K562 (cell line): Measurements from ENCODE around the gene GNPAT. TPM values are rescaled to one million over a fixed set of nuclear protein-coding genes. Genes with fewer than 3 reads are reported as not detected.
A peak's percentile ranks its signal among the peaks of the same experiment; 100 is the strongest.

Experiments used
- DPF2 ChIP-seq: fragments of 450-650 bp; IDR thresholded peaks from 2 replicates; pipeline ENCODE4 v1.6.1; 2016
- MAZ ChIP-seq, 2 experiments: fragments of 450-650 bp in 1 of 2; sonication (generic) in 1 of 2; formaldehyde crosslinking; IDR thresholded peaks in 1 of 2; conservative IDR thresholded peaks in 1 of 2; 2 replicates each; pipeline versions ENCODE4 v1.4.0 to v1.5.0; 2020; ENCODE audit warnings: mild to moderate bottlenecking in 1 of 2, missing genetic modification reagents in 1 of 2
- RCOR1 ChIP-seq, 2 experiments: IDR thresholded peaks; 2 replicates each; pipeline ENCODE4 v1.6.1; 2012; ENCODE audit warnings: low read depth in 2 of 2, low read length in 2 of 2, borderline replicate concordance in 1 of 2, improper control_type of control experiment in 1 of 2
- SMC3 ChIP-seq: conservative IDR thresholded peaks from 2 replicates; pipeline ENCODE4 v1.6.1; 2011; ENCODE audit warnings: low read depth, low read length, improper control_type of control experiment; ENCODE audit not compliant: insufficient read depth
- SP1 ChIP-seq: sonication (generic); formaldehyde crosslinking; IDR thresholded peaks from 2 replicates; pipeline ENCODE4 v1.8.1; 2022; ENCODE audit warnings: mild to moderate bottlenecking, missing genetic modification reagents
- TOE1 ChIP-seq, 2 experiments: fragments of 450-650 bp in 1 of 2; sonication (generic) in 1 of 2; formaldehyde crosslinking in 1 of 2; IDR thresholded peaks; 2 replicates each; pipeline versions ENCODE4 v1.7.1 to v1.8.0; 2016 to 2022; ENCODE audit warnings: borderline replicate concordance in 2 of 2, mild to moderate bottlenecking in 2 of 2, antibody characterized with exemption in 1 of 2, inconsistent platforms in 1 of 2, low read depth in 1 of 2, missing genetic modification reagents in 1 of 2, moderate library complexity in 1 of 2
- ZNF699 ChIP-seq: fragments of 250-450 bp; sonication (Bioruptor Pico); IDR thresholded peaks from 2 replicates; pipeline ENCODE4 v1.8.0; 2021; ENCODE audit warnings: mild to moderate bottlenecking, moderate library complexity; ENCODE audit not compliant: insufficient replicate concordance
- polyA plus RNA-seq, 8 experiments: library from polyadenylated mRNA; depleted of rRNA in 4 of 8; stranded (reverse) in 5 of 8; unstranded in 3 of 8; fragments of >200 nt; fragmentation: Nextera tagmentation in 2 of 8; fragmentation: Illumina TruSeq in 1 of 8; extraction: Ambion mirVana in 2 of 8; extraction: Trizol in 1 of 8; gene quantifications; 2 replicates each; pipeline versions ENCODE4 v1.2.1 to v1.2.3, GENCODE V29; 2011 to 2014; ENCODE audit warnings: inconsistent platforms in 1 of 8, missing spikeins in 1 of 8
- total RNA-seq, 7 experiments: library from RNA; depleted of rRNA in 6 of 7; stranded (reverse); fragments of >200 nt in 6 of 7; fragmentation: Illumina TruSeq in 2 of 7; extraction: Trizol in 2 of 7; gene quantifications; 2 replicates each; pipeline versions ENCODE4 v1.2.1 to v1.2.3, GENCODE V29; 2011 to 2021; ENCODE audit warnings: low replicate concordance in 1 of 7
- TF ChIP-seq, protein P1 (sequence below): sonication (generic); formaldehyde crosslinking; IDR thresholded peaks from 2 replicates; pipeline ENCODE4 v1.8.1; 2023; ENCODE audit warnings: mild to moderate bottlenecking, missing genetic modification reagents, moderate library complexity
- TF ChIP-seq, protein P2 (sequence below), 2 experiments: fragments of 450-650 bp; formaldehyde crosslinking in 1 of 2; IDR thresholded peaks; 2 replicates each; pipeline versions ENCODE4 v1.4.0 to v1.6.1; 2014 to 2020; ENCODE audit warnings: mild to moderate bottlenecking in 2 of 2, borderline replicate concordance in 1 of 2, low read depth in 1 of 2
- TF ChIP-seq, protein P3 (sequence below), 2 experiments: fragments of 150-350 bp in 1 of 2; IDR thresholded peaks; 2 replicates each; pipeline ENCODE4 v1.6.1; 2012 to 2016; ENCODE audit warnings: low read depth in 2 of 2, low read length in 2 of 2, mild to moderate bottlenecking in 1 of 2, moderate library complexity in 1 of 2

The GNPAT gene
- total and polyA plus RNA-seq, 9 of the 15 experiments (the other 6 are each of a cell fraction or from before 2014, with no cell fraction given): 32.1 to 68.8 (median 50.7) TPM

DNA sequence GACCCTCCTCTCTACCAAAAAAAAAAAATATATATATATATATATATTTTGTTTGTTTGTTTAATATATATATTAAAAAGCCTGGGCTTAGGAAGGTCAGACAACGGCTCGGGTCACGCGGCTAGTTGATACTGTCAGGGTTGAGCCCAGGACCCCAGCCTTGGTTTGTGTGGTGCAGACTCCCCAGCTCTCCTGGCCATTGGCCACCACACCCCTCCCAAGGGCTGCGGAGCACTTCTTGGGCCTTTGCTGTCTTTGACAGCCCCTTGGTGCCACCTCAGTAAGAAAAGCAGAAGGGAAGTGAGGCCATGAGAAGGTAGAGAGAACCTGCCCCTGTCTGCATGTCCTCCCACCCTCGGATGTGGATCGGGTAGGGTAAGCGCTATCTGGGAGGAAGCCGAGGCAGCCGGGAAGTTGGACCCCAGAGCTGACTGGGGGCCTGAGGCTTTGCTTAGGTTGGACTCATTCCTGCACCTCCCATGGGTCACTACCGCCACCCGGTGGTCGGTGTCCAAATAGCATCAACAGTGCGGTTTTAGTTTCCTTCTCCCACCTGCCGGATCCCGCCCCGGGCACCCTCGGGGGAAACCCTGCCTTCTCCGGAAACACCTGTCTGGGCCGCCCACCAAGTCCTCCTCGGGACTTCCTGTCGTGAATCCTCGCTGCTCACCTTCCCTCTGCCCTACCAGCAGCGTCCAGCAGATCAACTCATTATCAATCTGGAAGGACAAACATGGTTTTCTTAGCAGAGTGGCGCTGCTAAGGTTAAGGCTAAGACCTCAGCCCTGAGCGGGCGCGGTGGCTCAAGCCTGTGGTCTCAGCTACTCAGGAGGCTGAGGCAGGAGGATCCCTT, 29.8 kb upstream of the GNPAT start (continued):
- TF ChIP-seq MAZ (CRISPR knock-in tag; conservative IDR thresholded peaks at IDR 0.05 in 1 of 2, IDR thresholded peaks at IDR 0.05 in 1 of 2) (peak; percentile 61 to 62; a peak in 3 of 4 replicates), SP1 (CRISPR knock-in tag) (peak; percentile 43; the same call in 1 of the 2 replicates), DPF2 (0 out of 2 replicates have a peak, but pooled peaks have one; percentile 14), SMC3 (peak; percentile 99), RCOR1 (IDR thresholded peaks at IDR 0.05; ENCODE audit: borderline replicate concordance in 1 of 2, low read depth in 2 of 2, low read length in 2 of 2) (peak in 1 of 2 experiments; percentile 48; a peak in 1 of 4 replicates), TOE1 (IDR thresholded peaks at IDR 0.05; ENCODE audit: borderline replicate concordance) (peak; percentile 41; the same call in 1 of the 2 replicates), TOE1 (CRISPR knock-in tag; IDR thresholded peaks at IDR 0.05; ENCODE audit: borderline replicate concordance, low read depth) (no peak), ZNF699 (CRISPR knock-in tag) (no peak)
- TF ChIP-seq, protein P1, sequence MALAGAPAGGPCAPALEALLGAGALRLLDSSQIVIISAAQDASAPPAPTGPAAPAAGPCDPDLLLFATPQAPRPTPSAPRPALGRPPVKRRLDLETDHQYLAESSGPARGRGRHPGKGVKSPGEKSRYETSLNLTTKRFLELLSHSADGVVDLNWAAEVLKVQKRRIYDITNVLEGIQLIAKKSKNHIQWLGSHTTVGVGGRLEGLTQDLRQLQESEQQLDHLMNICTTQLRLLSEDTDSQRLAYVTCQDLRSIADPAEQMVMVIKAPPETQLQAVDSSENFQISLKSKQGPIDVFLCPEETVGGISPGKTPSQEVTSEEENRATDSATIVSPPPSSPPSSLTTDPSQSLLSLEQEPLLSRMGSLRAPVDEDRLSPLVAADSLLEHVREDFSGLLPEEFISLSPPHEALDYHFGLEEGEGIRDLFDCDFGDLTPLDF (CRISPR knock-in tag): peak; percentile 37; the same call in 1 of the 2 replicates
- TF ChIP-seq, protein P2, sequence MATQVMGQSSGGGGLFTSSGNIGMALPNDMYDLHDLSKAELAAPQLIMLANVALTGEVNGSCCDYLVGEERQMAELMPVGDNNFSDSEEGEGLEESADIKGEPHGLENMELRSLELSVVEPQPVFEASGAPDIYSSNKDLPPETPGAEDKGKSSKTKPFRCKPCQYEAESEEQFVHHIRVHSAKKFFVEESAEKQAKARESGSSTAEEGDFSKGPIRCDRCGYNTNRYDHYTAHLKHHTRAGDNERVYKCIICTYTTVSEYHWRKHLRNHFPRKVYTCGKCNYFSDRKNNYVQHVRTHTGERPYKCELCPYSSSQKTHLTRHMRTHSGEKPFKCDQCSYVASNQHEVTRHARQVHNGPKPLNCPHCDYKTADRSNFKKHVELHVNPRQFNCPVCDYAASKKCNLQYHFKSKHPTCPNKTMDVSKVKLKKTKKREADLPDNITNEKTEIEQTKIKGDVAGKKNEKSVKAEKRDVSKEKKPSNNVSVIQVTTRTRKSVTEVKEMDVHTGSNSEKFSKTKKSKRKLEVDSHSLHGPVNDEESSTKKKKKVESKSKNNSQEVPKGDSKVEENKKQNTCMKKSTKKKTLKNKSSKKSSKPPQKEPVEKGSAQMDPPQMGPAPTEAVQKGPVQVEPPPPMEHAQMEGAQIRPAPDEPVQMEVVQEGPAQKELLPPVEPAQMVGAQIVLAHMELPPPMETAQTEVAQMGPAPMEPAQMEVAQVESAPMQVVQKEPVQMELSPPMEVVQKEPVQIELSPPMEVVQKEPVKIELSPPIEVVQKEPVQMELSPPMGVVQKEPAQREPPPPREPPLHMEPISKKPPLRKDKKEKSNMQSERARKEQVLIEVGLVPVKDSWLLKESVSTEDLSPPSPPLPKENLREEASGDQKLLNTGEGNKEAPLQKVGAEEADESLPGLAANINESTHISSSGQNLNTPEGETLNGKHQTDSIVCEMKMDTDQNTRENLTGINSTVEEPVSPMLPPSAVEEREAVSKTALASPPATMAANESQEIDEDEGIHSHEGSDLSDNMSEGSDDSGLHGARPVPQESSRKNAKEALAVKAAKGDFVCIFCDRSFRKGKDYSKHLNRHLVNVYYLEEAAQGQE (IDR thresholded peaks at IDR 0.05; ENCODE audit: borderline replicate concordance): peak; percentile 90
- TF ChIP-seq, protein P2 (CRISPR knock-in tag; IDR thresholded peaks at IDR 0.05; ENCODE audit: low read depth): 0 out of 2 replicates have a peak, but pooled peaks have one; percentile 19
- TF ChIP-seq, protein P3, sequence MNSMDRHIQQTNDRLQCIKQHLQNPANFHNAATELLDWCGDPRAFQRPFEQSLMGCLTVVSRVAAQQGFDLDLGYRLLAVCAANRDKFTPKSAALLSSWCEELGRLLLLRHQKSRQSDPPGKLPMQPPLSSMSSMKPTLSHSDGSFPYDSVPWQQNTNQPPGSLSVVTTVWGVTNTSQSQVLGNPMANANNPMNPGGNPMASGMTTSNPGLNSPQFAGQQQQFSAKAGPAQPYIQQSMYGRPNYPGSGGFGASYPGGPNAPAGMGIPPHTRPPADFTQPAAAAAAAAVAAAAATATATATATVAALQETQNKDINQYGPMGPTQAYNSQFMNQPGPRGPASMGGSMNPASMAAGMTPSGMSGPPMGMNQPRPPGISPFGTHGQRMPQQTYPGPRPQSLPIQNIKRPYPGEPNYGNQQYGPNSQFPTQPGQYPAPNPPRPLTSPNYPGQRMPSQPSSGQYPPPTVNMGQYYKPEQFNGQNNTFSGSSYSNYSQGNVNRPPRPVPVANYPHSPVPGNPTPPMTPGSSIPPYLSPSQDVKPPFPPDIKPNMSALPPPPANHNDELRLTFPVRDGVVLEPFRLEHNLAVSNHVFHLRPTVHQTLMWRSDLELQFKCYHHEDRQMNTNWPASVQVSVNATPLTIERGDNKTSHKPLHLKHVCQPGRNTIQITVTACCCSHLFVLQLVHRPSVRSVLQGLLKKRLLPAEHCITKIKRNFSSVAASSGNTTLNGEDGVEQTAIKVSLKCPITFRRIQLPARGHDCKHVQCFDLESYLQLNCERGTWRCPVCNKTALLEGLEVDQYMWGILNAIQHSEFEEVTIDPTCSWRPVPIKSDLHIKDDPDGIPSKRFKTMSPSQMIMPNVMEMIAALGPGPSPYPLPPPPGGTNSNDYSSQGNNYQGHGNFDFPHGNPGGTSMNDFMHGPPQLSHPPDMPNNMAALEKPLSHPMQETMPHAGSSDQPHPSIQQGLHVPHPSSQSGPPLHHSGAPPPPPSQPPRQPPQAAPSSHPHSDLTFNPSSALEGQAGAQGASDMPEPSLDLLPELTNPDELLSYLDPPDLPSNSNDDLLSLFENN (IDR thresholded peaks at IDR 0.05; ENCODE audit: low read depth in 2 of 2, low read length in 2 of 2): 0 out of 4 replicates have a peak, but pooled peaks of 1 of the 2 experiments have one; percentile 24
